ENCODE measurements around the gene HSD17B12.

The HSD17B12 gene

DNA sequence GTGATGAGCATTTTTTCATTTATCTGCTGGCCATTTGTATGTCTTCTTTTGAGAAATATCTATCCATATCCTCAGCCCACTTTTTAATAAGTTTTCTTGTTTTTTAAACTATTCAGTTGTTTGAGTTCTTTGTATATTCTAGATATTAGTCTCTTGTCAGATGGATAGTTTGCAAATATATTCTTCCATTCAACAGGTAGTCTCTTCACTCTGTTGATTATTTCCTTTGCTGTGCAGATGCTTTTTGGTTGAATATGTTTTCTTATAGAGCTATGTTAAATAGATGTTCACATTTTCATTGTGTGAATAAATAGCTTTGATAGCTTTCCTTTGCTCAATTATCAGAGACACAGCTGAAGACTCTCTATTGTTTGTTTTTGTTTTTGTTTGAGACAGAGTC is 131.9 kb downstream of the HSD17B12 start:
- DNase-seq: no peak

DNA sequence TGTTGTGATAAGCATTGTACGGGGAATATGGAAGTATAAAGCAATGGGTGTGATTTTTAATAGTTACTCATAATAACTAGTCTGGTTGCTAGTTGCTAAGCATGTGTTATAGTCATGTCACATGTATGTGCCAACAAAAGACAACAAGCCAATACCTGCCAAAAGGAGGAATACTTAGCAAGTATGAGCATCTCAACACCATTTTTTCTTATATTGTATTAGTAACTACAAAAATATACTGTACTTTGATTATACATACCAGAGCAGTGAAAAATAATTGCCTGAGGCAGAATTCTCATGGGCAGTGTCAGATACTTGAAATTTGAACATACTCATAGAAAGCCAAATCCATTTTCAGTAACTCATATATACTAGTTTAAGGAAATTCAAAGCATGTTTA is 137.7 kb downstream of the HSD17B12 start:
- DNase-seq: no peak

DNA sequence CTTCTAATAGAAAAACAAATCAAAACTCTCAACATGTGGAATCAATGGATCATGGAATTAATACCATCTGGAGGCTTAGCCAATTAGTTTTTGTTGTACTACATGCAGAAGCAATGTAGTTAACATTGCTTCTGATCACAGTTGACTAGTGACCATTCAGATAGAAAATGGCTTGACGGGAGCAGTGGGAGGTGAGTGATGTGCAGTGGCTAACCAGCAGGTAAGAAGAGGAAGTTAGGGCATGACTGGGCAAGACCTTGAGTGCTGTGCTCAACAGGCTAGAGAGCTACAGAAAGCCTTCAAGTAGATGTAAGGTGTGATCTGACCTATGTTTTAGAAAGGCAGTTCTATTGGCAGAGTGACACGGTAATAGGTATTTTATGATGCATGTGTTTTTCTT is 139.4 kb downstream of the HSD17B12 start:
- no peak for DNase-seq

DNA sequence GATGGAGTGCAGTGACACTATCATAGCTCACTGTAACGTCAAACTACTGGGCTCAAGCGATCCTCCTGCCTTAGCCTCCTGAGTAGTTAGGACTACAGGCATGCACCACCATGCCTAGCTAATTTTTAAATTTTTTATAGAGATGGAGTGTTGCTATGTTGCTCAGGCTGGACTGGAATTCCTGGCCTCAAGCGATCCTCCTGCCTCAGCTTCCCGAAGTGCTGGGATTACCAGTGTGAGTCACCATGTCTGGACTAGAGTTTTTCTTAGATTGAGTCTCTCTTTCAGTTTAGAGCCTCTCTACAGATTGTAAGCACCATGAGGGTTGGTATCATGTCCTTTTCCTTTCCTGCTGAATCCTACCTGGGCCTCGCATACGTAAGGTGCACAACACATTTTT is 142.8 kb downstream of the HSD17B12 start:
- DNase-seq: no peak

DNA sequence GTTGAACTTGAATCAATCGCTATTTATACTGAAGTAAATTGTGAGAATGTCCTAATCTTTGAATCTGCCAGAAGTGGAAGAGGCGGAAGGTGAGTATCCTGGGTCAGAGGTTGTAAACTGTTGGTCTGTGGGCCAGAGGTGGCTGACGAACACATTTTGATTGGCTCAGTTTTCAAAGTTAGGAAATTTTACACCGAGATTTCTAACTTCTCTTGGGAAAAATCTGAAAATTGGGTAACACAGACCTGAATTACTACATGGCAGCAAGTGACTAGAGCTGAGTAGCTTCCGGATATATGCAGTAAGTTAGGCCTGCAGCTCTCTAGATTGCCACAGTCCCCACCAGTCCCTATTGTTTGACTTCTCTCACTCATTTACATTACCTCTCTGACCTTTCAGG is 143.3 kb downstream of the HSD17B12 start:
- DNase-seq: no peak

DNA sequence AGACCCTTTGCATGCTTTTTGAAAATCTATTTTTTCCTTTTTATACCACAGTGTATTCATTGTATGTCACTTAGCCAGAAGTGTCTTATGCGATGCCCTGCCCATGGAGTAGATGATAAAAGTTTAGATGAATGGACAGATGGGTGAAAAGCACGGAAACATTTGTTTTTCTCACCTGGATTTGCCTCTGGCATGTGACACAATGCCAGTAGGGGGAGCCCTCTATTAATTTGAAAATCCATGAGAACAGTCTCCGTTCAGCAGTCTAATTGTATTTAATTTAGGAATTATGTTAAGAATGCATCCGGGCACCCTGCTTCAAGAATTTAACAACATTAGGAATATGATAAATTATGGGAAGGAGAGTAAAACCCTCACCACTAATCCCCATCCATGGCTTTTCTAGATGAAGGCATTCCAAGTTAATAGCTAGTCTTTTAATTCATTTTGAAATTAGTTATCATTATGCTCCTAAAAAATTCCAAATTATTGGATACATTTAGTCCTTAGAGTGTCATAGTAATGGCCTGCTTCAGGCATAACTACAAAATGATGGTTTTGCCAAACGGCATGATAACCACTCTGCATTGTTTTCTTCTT is 144.8 kb downstream of the HSD17B12 start:
- no peak for DNase-seq

DNA sequence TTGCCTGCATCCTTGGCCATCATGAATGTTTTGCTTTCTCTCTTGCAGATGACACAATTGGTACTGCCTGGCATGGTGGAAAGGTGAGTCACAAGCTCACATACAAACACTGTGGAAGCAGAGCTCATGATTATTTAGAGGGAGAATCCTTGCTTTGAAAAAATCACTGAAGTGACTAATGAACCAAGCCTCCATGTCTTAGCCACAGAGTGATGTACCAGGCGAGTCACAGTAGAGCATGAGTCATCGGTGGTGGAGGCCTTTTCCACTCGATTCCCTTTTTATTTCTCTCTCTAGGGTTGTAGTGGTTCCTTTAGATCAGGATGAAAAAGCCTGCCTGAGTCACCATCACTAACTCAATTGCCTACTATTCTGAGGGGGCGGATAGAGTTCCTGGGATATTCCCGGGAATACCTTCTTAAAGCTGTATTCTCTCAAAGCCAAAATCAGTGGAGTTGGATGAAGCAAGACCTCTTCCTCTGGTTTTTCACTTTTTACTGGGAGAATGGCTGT is 150.4 kb downstream of the HSD17B12 start:
- no peak for DNase-seq

DNA sequence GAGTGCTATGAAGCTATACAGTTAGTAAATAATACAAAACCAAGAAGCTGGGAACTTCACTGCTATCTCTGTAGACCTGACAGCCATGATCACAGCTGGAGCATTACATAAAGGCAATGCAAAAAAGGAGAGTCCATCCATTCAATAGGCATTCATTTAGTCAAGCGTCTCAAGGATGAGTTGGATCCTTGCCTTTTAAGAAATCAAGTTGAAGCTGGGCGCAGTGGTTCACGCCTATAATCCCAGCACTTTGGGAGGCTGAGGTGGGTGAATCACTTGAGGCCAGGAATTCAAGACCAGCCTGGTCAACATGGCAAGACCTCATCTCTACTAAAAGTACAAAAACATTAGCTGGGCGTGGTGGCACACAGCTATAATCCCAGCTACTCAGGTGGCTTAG is 152.0 kb downstream of the HSD17B12 start:
- no peak for DNase-seq

DNA sequence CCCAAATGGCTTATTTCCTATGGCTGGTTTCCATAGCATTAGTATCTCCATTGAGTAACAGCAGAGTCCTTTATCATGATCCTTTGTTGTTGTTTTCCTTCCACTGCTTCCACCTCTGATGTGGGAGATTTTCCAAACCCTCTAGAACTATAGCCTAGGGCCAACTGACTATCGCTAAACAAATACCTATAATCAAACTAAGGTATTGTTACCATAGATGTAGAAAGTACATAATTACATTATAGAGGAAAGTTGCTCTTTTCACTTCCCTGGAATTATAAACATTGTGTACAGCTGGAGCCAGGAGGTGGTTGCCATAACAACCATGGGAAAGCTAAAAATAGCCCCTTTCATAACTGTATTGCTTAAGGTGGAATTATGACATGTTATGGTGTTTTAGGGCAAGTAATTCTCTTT is 153.1 kb downstream of the HSD17B12 start:
- no peak for DNase-seq

DNA sequence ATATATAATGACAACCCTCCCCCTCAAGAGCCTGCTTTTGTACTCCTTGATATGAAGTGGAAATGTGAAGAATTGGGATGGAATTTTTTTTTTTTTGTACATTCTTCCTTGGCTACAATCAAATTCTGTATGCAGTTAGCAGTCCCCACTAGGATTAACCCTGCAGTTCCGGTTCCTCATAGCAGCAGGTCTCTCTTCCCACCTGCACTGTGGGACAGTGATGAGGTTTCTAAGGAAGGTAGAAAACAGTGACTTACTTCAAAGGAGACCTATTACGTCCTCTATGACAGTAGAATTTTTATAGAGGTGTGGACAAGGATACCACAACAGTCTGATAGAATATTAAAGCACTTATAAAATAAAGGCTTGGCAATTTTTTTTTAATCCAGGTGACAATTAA is 153.7 kb downstream of the HSD17B12 start:
- no peak for DNase-seq

DNA sequence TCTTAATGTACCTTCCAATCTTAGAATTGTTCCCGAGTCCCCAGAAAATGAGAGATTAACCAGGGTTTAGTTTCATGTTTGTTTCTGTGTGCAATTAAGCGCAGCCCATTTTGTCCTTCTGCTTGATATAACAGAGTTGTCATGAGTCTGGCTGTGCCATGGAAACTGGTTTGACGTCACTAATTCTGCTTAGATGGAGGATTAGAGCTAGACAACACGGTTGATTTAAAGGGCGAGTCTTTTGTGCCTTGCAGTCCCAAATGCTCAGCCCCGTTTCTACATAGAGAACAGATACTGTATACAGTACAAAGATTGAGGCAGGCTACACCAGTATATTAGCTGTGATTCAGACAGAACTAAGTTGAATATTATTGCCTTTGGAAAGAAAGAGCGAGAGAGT is 154.6 kb downstream of the HSD17B12 start:
- no peak for DNase-seq

DNA sequence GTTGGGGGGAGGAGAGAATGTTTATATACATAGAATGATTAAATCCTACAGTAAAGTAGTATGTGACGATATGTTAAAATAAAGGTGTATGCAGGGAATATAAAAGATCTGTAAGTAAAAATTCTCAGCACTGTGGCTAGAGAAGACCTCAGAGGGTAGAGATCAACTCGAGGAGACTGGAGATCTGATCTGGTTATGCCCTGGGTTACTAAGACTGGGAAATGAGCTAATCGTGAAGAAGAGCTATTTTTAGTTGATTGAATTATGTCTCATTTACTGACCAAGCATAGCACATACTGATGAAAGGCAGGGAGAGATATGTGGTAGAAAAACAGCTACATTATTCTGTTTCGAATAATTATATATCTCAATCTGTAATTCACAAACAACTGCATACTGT is 157.3 kb downstream of the HSD17B12 start:
- DNase-seq: no peak

DNA sequence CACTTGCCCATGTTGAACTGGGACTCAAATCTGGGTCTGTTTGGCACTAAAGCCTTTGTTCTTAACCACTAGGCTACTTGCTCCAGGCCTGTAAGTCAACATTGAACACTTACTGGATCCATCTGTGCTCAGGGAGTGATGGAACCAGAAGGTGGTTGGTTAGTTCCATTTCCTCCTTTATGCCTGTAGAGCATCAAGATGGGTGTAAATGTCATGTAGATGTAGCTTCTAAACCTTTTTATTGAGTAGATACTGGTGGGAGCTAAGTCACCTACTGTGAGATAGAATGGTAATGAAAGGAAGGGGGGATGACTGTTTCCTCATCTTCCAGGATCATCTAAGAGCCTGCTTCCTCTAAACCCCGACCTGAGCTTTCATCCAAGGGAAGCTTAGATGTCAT is 161.5 kb downstream of the HSD17B12 start:
- no peak for DNase-seq

DNA sequence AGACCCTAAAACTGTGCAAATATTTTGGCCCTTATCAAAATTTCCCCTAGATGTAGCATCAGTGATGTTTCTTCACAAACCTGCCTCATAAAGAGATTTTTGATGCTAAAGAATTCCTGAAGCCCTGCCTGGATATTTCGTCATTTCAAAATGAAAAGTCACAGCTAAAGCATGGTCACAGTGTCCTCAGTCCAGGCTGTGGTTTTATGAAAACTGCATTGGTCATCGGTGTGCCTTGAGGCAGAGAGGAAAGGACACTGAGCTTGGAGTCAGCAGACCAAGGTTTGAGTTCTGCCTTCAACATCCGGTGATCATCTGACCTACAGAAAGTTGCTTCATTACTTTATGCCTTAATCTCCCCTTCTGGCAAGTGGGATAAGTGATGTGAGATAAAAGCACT is 165.3 kb downstream of the HSD17B12 start:
- no peak for DNase-seq

DNA sequence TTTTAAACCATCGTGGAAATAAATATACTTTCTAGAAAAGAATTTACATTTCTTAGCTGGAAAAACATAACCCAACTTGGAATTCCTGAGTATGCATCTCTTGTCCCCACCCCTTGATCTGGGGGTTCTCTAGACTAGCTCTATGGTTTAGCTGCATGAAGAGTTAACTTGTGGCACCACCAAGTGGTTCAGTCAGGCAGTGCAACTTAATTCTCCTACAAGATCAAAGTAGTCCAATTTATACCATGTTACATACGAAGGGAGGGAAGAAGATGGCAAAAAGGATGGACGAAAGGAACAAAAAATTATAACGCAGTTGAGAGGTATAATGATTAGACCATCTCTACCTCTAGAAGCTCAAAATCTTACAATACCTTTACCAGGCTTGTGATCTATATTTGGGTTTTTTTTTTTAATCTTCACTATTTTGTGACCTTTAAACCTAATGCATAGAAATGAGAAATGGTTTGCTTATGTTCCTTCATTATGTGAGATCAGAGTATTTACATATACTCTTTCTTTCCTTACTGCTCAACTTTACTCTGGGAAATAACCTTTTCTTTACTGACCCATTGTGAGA is 171.6 kb downstream of the HSD17B12 start:
- peak; percentile 5 for DNase-seq

DNA sequence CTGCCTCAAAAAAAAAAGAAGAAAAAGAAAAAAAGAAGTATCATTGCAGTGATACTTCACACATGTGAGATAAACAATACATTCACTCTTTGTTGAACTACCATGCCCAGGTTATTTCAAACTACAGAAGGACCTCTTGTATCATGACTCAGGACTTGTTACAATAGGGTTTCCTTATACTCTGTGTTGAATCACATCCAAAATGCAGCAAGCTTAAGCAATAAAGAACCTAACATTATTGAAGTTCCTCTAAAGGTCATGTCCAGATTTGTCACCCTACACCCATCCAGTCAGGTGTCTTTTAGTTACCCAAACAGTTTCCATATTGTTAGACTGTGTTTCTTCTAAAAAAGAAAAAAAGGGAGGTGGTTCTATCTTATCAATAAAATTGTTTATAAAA is 173.2 kb downstream of the HSD17B12 start:
- DNase-seq: no peak

DNA sequence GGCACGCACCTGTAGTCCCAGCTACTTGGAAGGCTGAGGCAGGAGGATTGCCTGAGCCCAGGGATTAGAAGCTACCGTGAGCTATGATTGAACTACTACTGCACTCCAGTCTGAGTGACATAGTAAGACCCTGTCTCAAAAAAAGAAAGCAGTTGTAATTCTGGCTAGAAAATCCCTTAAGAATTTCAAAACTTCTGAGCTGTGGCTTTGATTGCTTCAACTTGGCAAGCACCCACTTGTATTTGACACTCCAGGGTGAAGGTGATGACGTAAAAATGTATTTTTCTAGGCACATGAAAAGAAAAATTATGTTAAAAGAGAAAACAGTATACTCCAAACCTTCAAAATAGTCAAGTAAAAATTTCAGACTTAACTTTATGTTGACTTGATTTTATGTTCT is 176.5 kb downstream of the HSD17B12 start:
- no peak for DNase-seq

DNA sequence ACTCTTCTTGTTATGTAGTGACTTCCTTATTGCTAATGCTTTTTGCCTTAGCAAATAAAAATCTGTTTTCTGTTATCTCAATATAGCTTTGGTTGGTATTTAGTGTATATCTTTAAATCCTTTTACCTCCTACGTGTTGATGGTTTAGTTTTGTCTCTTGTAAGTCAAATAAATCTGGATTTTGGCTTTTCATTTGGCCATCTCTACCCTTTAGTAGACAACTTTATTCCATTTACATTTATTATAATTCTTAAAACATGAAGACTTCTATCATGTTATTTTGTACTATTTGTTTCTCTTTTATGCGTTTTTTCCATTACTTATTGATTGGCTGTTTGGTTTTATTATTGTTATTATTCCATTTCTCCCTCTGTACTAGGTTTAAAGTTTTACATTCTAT is 180.6 kb downstream of the HSD17B12 start:
- DNase-seq: no peak

DNA sequence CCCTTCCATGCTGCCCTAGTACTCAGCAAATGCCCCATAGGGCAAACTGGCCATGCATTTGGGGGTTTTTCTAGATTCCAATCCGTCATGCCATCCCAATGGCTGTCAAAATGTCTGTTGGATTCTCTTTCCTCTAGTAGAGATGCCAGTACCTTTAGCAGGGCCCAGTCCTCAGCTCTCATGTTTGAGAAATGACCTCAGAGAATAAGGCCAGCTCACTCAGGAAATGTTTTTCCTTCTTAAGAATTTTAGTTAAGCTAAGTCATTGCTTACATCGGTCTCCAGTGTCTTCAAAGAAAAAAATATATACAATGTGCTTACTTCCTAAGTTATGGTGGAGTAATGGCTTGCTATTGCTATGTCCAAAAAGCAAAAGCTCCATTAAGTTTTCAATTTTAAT is 186.0 kb downstream of the HSD17B12 start:
- DNase-seq: no peak

DNA sequence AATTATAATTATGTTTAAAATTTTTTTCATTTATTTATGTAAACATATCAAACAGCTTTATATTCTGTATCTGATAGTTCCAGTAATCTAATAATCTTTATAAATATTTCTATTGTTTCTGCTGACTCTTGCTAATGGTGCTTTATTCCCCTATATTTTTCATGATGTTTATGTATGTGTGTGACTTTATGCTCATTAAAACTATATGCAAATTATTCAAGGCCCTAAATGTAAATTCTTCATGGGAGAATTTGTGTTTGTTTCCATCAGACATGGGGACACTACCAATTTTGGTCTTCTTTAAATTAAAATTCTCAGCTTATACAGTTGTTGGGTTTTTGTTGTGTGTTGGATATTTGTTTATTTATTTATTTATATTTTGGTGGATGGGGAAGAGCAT is 186.4 kb downstream of the HSD17B12 start:
- no peak for DNase-seq

DNA sequence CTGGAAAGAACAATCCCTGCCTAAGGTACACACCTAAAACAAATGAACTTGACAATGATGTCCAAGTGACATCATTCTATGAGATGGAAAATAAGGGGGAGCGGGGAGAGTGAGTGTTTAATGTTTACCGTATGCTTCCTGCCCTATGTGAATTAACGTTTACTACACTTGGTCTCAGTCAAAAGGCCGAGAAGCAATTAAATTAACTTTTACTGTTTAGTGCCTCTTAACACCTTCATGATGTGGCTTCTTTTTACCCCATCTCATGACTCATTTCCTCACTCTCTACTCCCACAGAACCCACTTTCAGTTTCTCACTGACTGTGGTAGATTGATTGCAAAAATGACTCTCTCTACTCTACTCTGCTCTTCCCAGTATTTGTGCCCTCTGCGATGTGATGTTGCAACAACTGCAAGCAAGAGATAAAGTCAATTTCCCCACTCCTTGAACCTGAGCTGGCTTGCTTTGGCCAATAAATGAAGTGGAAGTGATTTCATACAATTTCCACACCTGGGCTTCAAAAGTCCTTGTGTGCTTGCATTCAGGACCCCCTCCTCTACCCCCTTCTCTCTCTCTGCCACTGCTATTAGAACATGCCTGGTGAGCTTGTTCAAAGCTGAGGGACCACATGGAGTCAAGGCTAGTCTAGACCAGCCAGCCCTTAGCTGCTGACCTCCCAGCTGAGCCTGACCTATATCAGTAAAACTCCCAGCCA is 188.5 kb downstream of the HSD17B12 start:
- DNase-seq: no peak

DNA sequence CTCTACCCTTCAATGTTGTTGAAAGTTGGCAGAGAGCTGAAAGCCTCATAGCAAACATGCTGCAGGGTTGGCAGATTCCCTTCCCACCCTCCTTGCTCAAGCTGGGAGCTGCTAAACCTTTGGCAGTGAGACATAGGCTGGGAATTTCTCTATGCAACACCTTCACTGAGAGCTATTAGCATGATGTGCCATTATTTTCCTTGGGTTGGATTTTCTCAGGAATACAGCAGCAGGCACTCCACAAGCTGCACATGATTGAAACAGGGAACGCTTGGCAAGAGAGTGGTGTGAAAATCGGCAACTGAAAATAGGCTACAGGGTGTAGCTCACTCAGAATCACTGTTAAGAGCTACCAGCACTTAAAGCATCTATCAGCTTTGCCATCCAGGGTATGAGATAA is 190.5 kb downstream of the HSD17B12 start:
- DNase-seq: no peak

DNA sequence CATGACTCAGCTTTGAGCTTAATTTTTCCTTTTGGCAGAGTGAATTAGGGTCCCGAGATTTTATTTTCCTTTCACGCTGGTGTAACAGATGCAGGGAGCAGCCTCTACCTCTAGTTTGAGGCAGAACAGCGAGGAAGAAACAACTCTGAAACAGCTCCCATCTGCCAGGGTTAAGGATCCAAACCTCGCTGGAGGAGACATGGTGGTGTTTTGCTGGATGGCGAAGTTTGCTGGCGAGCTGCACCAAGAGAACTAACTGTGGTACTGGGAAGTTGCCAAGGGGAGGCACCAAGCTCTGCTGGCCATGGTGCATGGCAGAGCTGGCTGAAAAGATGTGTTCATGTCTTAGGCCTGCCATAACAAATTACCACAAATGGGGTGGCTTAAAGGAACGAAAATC is 192.5 kb downstream of the HSD17B12 start:
- no peak for DNase-seq

DNA sequence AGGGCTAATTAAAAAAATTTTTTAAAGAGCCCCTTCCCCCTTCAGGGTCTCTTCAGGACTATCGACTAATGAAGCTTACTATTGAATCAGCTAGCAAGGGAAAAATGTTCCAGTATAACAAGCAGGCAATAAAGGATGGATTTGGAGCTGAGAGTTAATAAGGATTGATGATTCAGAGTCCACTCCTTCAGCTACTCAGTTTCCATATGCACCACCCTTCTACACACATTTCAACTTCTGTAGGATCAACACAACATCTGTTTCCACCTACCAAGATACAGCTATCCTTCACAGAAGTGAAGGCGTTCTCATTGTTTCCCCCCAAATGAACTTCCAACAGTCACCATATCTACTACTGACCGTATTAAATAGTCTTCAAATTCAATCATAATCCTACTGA is 193.5 kb downstream of the HSD17B12 start:
- no peak for DNase-seq

DNA sequence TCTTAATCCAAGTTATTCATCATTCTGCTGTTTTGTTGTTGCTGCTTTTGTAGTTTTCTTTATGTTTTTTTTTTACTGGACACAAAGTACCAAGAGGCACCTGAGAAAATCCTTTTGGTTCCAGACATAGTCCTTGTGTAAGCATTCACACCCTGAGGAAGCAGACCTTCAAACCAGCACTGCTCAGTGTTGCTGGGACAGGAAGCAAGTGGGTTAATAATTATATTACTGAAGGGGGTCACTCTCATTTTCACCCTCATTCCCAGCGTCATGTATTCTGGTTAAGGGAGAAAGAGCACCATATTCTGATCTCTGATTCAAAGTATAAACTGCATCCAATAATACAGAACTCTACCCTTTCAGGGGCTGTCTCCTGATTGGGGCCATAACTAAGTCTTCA is 194.2 kb downstream of the HSD17B12 start:
- DNase-seq: no peak

All from DMS79 treated with DMSO at 0.1 percent for 48 hours (cell line).